SKM-1 treated with dmso at 0.1 percent for 144 hours (cell line): Measurements from ENCODE around the gene C1orf53.
A peak's percentile ranks its signal among the peaks of the same experiment; 100 is the strongest.
"Not testable (repeated sequence)": the region's sequence is repeated elsewhere in the genome, so short reads cannot be mapped to it uniquely, and the experiment has no call there.

ENCODE experiments used
- DNase-seq: peaks from one replicate; lab custom pipeline; 2025; ENCODE audit not compliant: unreplicated experiment; lab: John Stamatoyannopoulos, UW

C1orf53 gene

DNA sequence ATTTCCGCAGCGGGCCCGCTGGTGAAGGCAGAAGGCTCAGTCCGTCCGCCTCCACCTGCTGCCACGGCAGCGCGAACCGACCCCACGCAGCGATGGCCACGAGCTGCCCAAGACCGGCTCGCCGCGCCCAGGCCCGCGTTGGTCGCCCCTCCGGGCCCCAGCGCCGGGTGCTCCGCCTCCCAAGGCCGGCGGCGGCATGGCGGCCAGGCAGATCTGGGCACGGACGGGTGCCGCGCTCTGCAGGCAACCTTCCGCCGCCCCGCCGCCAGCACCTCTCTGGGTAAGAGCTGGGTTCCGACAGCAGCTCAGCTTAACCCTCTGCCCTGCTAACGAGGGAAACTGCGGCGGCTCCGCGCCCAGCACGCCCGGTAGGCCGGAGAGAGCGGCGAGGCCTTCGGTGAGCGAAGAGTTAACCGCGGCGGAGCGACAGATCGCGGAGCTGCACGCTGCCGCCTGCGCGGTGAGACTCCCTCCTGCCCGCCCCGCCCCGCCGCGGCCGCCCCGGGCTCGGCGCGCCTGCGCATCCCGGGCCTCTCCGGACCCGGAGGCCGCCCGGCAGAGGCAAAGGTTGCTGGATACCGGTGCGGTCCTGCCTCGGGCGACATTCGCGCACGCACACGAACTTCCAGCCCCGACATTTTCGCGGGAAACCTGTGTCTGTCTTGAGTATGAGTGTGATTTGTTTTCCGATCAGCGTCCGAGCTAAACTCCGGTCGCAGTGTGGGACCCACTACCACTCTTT, at the start of gene C1orf53:
C1orf53 (plus strand) TSS at position 177 of the 742 bp plus-strand sequence; CDS start at position 197, 20 bp downstream.
- peak; percentile 89 for DNase-seq

DNA sequence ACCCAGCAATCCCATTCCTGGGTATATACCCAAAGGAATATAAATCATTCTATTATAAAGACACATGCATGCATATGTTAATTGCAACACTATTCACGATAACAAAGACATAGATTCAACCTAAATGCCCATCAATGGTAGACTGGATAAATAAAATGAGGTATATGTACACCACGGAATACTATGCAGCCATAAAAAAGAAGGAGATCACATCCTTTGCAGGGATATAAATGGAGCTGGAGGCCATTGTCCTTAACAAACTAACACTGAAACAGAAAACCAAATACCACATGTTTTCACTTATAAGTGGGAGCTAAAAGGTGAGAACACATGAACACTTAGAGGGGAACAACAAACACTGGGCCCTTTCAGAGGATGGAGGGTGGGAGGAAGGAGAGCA, 46.7 kb upstream of the C1orf53 start:
- DNase-seq: not testable (repeated sequence)

DNA sequence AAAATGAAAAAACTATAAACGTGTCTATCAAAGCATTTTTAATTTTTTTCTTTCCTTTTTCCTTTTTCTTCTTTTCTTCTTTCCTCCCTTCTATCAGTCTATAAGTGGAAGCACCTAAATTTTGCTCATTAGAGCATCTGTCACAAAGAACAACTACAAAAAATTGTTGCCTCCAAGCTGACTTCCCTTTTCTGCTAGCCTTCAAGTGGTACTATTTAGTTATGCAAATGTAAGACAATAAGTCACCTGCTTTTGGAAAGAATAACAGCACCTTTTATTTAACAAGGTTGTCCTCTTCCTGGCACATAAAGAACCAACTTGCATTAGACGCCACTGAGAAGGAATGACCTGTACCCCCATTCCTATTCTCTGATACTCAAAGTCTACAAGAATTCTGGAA, 45.0 kb upstream of the C1orf53 start:
- no peak for DNase-seq

GRCh38 chr1:197859024-197859423, 43.4 kb upstream of the C1orf53 start:
- no peak for DNase-seq

DNA sequence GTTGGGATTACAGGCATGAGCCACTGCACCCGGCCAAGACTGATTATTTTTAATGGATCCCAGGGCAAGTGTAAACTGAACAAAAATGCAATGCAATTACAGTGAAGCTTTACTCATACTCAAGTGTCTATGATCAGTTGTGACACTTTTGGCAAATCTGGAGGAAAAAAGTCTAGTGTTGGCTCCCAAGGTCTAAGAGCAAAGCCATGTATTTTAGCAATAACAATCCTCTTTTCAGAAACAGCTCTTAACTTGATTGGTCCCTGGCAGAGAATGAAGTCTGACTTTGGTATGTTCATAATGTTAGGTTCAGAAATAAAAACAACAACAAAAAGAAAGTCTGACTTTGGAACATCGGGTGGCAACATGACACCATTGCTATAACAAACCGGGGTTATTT, 40.2 kb upstream of the C1orf53 start:
- DNase-seq: no peak

DNA sequence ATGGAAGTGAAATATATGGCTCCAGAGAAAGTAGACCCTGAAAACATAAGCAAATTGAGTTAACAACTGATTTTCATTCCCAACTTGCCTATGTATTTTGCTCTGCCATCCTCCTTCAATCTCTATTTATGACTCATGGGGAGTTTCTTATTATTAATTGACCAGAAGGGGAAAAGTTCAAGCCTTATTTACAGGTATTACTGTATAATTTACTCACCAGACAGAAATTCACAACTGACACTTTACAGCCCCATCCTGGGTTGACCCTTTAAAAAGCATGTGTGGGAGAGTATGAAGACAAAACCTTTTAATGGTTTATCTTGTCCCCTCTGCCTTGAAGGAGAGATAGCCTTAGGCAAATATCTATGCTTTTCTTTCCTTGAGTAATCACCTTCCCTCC, 39.8 kb upstream of the C1orf53 start:
- no peak for DNase-seq

- no peak for DNase-seq
These were observed 36.6 kb upstream of the C1orf53 start for GRCh38 chr1:197865809-197866208.

GRCh38 chr1:197868751-197869489, 33.5 kb upstream of the C1orf53 start:
- peak; percentile 59 for DNase-seq

- no peak for DNase-seq
These were observed 32.8 kb upstream of the C1orf53 start for GRCh38 chr1:197869490-197870077.

- DNase-seq: no peak
These were observed 25.5 kb upstream of the C1orf53 start for GRCh38 chr1:197876894-197877293.

DNA sequence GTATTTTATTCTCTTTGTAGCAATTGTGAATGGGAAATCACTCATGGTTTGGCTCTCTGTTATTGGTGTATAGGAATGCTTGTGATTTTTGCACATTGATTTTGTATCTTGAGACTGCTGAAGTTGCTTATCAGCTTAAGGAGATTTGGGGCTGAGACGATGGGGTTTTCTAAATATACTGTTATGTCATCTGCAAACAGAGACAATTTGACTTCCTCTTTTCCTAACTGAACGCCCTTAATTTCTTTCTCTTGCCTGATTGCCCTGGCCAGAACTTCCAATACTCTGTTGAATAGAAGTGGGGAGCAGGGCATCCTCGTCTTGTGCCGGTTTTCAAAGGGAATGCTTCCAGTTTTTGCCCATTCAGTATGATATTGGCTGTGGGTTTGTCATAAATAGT, 22.0 kb upstream of the C1orf53 start:
- peak; percentile 22 for DNase-seq

GRCh38 chr1:197882241-197882640, 20.2 kb upstream of the C1orf53 start:
- not testable (repeated sequence) for DNase-seq

DNA sequence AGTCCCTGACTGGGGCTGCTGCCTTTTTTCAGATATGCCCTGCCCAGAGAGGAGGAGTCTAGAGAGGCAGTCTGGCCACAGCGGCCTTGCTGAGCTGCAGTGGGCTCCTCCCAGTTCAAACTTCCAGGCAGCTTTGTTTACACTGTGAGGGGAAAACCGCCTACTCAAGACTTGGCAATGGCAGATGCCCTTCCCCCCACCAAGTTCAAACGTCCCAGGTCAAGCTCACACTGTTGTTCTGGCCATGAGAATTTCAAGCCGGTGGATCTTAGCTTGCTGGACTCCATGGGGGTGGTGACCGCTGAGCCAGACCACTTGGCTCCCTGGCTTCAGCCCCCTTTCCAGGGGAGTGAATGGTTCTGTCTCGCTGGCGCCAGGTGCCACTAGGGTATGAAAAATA, 18.3 kb upstream of the C1orf53 start:
- DNase-seq: no peak

GRCh38 chr1:197890936-197891335, 11.5 kb upstream of the C1orf53 start:
- DNase-seq: no peak

GRCh38 chr1:197892684-197893083, 9.7 kb upstream of the C1orf53 start:
- no peak for DNase-seq

- no peak for DNase-seq
These were observed 6.1 kb upstream of the C1orf53 start for GRCh38 chr1:197896301-197896700.

DNA sequence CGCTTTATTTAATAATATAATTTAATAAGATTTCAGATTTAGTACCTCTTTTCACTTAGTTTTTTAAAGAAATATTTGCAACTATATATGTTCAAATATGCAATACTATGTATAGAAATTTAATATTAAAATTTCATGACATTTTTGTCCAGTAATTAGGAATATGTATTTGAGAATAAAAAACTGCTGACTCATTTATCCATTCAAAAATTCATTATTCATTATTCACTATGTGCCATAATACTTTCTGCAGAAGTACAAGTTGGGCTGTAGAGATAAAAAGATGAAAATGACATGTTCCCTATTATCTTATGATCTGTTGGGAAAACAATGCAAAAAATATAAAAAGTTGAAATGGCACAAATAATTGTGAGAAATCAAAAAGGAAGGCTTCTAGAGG, 3.4 kb upstream of the C1orf53 start:
- no peak for DNase-seq

DNA sequence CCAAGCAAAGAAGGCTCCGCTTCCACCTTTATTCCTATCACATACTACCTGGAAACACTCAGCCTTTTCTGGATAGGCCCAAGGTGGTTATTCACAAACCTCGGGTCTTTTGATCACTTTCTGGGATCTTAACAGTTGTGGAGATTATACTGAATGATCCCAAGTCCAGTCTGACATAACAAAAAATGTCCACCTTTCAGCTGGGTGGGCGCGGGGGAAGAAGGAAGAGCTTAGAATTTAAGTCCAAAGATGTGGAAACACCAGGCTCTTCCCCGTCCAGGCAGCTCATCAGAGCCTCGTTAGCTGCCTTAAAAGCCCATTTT, 338 bp upstream of the C1orf53 start:
- DNase-seq: no peak

- no peak for DNase-seq
These were observed 725 bp downstream of the C1orf53 start for GRCh38 chr1:197903196-197903514.

- no peak for DNase-seq
These were observed 1.8 kb downstream of the C1orf53 start for GRCh38 chr1:197904126-197904787.

DNA sequence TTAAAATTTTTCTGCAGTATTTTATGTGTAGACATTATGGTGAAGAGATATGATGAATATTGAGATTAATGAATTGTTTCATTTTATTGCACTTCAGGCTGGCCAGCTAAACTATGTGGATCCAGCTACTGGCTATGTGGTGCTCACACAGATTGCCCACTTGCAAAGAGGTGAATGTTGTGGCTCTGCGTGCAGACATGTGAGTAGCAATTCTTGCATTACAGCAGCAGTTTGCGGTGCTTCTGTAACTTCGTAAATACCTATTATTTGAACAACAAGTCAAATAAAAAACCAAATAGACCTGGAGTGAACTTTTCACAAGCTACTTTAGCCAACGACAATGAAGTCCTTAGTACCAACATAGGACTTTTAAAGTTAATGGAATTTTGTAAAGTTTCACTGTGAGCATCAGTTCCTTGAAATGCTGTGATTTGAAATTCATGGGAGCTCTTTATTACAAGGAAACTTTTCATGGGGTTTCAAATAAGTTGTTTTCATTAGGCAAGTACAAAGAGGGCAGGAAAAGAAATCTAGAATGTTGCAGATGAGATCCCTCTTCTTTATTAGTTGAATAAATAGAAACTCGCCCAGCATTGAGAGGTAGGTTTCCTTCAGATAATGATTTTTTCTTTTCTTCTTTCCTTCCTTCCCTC, 3.4 kb downstream of the C1orf53 start:
- no peak for DNase-seq
